PC-9 (cell line): ENCODE measurements around the gene GATA3. TPM values are rescaled to one million over a fixed set of nuclear protein-coding genes. Genes with fewer than 3 reads are reported as not detected.
"Not testable (repeated sequence)": the region's sequence is repeated elsewhere in the genome, so short reads cannot be mapped to it uniquely, and the experiment has no call there.

Experiments
- BruUV-seq: library from RNA; stranded (reverse); fragments of 400-500 nt; replicated peaks from 2 replicates; lab custom pipeline; 2021; lab: Mats Ljungman, UMichigan
- CTCF ChIA-PET: fragments of 300-600 bp; sonication (Branson Sonifier 250); formaldehyde crosslinking; loops from one replicate; lab custom pipeline; 2022; ENCODE audit warnings: antibody characterized with exemption; lab: Charles Lee
- POLR2A ChIA-PET: fragments of 300-600 bp; sonication (Branson Sonifier 250); formaldehyde crosslinking; loops from one replicate; lab custom pipeline; 2022; ENCODE audit warnings: antibody characterized with exemption; ENCODE audit not compliant: unreplicated experiment; lab: Charles Lee
- DNase-seq, 2 experiments: peaks; one replicate each; pipeline versions ENCODE4 v3.0.0 to v3.0.0-alpha.2; 2015 to 2022; ENCODE audit warnings: mixed read lengths in 1 of 2
- H2AFZ ChIP-seq: fragments of 200-600 bp; sonication (generic); 2 replicates; pipeline ENCODE4 v1.8.1; 2017; ENCODE audit warnings: antibody characterized with exemption
- H3F3A ChIP-seq: fragments of 200-600 bp; sonication (generic); 2 replicates; pipeline ENCODE4 v1.8.1; 2017; ENCODE audit warnings: antibody characterized with exemption, mild to moderate bottlenecking, low read depth; ENCODE audit not compliant: insufficient read depth
- H3K27ac ChIP-seq: fragments of 200-600 bp; sonication (generic); 2 replicates; pipeline ENCODE4 v1.6.1; 2016; ENCODE audit warnings: mixed run types
- H3K27me3 ChIP-seq: fragments of 200-600 bp; sonication (generic); 2 replicates; pipeline ENCODE4 v1.6.1; 2016; ENCODE audit warnings: low read depth, mixed run types; ENCODE audit not compliant: insufficient read depth
- H3K36me3 ChIP-seq: fragments of 200-600 bp; sonication (generic); 2 replicates; pipeline ENCODE4 v1.6.1; 2016; ENCODE audit warnings: low read depth, mixed run types
- H3K4me1 ChIP-seq: fragments of 200-600 bp; sonication (generic); replicated peaks from 2 replicates; pipeline ENCODE4 v1.6.1; 2016; ENCODE audit warnings: mixed run types; ENCODE audit not compliant: insufficient read depth
- H3K4me2 ChIP-seq: fragments of 200-600 bp; sonication (generic); 2 replicates; pipeline ENCODE4 v1.6.1; 2017; ENCODE audit warnings: mixed run types
- H3K4me3 ChIP-seq: fragments of 200-600 bp; sonication (generic); 2 replicates; pipeline ENCODE4 v1.6.1; 2016; ENCODE audit warnings: mixed run types
- H3K79me2 ChIP-seq: fragments of 200-600 bp; sonication (generic); 2 replicates; pipeline ENCODE4 v1.6.1; 2017; ENCODE audit warnings: low read depth, mixed run types
- H3K9me2 ChIP-seq: fragments of 200-600 bp; sonication (generic); 2 replicates; pipeline ENCODE4 v1.8.1; 2017; ENCODE audit warnings: mild to moderate bottlenecking; ENCODE audit not compliant: insufficient read depth
- H3K9me3 ChIP-seq: fragments of 200-600 bp; sonication (generic); 2 replicates; pipeline ENCODE4 v1.8.1; 2016; ENCODE audit warnings: low read depth; ENCODE audit not compliant: insufficient read depth
- H4K20me1 ChIP-seq: fragments of 200-600 bp; sonication (generic); 2 replicates; pipeline ENCODE4 v1.8.1; 2017; ENCODE audit not compliant: insufficient read depth
- EZH2 ChIP-seq: fragments of 200-600 bp; sonication (generic); IDR thresholded peaks from 2 replicates; pipeline ENCODE4 v1.8.0; 2017; ENCODE audit warnings: antibody characterized with exemption, low read depth
- intact Hi-C: fragments of 100-400 bp; cut with micrococcal nuclease; formaldehyde crosslinking; loops from one replicate; pipeline ENCODE4 v1.10.0; 2022; ENCODE audit not compliant: unreplicated experiment
- total RNA-seq: library from RNA; stranded (reverse); gene quantifications from 2 replicates; pipeline ENCODE4 v1.2.3, GENCODE V29; 2021
- TF ChIP-seq, protein P1 (sequence below): fragments of 200-600 bp; sonication (generic); conservative IDR thresholded peaks from 2 replicates; pipeline ENCODE4 v1.6.1; 2017; ENCODE audit warnings: mixed run types, antibody characterized with exemption, mild to moderate bottlenecking, moderate library complexity

The GATA3 gene
- total RNA-seq, 1 experiment from 2014 or later: 43.6 TPM

DNA sequence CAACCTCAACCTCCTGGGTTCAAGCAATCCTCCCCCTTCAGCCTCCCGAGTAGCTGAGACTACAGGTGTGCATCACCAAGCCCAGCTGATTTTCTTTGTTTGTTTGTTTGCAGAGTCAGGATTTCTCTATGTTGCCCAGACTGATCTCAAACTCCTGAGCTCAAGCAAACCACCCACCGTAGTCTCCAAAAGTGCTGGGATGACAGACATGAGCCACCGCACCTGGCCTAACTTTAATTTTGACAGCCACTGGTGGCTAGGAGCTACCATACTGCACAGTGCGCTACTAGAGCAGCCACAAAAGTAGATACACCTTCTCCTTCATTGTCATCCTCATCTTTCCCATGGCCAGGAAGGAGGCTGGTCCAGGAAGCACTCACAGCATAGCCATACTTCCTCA, 31.2 kb upstream of the GATA3 start:
- no peaks in the 10 kb centered on the region for H3K4me1 ChIP-seq
- H3K79me2 ChIP-seq: no peaks in the 10 kb centered on the region
- intact Hi-C loops: no loop called here
- H3K27me3 ChIP-seq: no peaks in the 10 kb centered on the region
- H3K27ac ChIP-seq: no peak overlapping the region
- H2AFZ ChIP-seq: no peak overlapping the region
- no peaks in the 10 kb centered on the region for H3F3A ChIP-seq
- DNase-seq: no peak
- no peak overlapping the region for H3K4me3 ChIP-seq
- H3K4me2 ChIP-seq: no peak overlapping the region
- no peaks in the 10 kb centered on the region for H3K9me2 ChIP-seq
- CTCF ChIA-PET: no interaction called here
- no peaks in the 10 kb centered on the region for H3K9me3 ChIP-seq
- BruUV-seq: no TSS peak
- H3K36me3 ChIP-seq: no peaks in the 10 kb centered on the region
- POLR2A ChIA-PET: no interaction called here
- TF ChIP-seq EZH2: no peak
- TF ChIP-seq, protein P1, sequence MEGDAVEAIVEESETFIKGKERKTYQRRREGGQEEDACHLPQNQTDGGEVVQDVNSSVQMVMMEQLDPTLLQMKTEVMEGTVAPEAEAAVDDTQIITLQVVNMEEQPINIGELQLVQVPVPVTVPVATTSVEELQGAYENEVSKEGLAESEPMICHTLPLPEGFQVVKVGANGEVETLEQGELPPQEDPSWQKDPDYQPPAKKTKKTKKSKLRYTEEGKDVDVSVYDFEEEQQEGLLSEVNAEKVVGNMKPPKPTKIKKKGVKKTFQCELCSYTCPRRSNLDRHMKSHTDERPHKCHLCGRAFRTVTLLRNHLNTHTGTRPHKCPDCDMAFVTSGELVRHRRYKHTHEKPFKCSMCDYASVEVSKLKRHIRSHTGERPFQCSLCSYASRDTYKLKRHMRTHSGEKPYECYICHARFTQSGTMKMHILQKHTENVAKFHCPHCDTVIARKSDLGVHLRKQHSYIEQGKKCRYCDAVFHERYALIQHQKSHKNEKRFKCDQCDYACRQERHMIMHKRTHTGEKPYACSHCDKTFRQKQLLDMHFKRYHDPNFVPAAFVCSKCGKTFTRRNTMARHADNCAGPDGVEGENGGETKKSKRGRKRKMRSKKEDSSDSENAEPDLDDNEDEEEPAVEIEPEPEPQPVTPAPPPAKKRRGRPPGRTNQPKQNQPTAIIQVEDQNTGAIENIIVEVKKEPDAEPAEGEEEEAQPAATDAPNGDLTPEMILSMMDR: no peak
- H4K20me1 ChIP-seq: no peaks in the 10 kb centered on the region

DNA sequence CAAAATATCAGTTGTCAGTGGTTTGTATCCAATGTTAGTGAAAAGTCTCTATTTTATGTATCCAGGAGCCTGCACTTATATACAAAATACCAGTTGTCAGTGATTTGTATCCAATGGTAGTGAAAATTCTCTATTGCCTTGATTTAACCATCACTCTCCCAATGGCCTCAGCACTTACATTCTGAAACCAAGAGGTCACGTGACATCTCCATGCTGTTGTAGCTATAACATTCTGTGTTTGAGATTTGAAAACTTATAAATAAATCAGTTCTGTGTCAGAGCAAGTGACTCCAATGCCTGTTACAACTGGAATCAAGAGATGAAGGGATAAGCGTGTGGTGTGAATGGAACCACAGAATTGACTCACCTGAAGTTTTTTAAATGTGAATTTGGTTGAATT, 30.6 kb upstream of the GATA3 start:
- TF ChIP-seq, protein P1: no peak
- TF ChIP-seq EZH2: no peak
- Histone ChIP-seq H3K79me2 (no peaks in the 10 kb centered on the region), H3K4me1 (no peaks in the 10 kb centered on the region), H3K4me2 (no peak overlapping the region), H3K27me3 (no peaks in the 10 kb centered on the region), H3K4me3 (no peak overlapping the region), H3K36me3 (no peaks in the 10 kb centered on the region), H3F3A (no peaks in the 10 kb centered on the region), H3K9me3 (no peaks in the 10 kb centered on the region), H3K9me2 (no peaks in the 10 kb centered on the region), H3K27ac (no peak overlapping the region), H2AFZ (no peak overlapping the region), H4K20me1 (no peaks in the 10 kb centered on the region)
- ChIA-PET POLR2A (no interaction called here), CTCF (no interaction called here)
- intact Hi-C loops: no loop called here
- DNase-seq: no peak
- no TSS peak for BruUV-seq

DNA sequence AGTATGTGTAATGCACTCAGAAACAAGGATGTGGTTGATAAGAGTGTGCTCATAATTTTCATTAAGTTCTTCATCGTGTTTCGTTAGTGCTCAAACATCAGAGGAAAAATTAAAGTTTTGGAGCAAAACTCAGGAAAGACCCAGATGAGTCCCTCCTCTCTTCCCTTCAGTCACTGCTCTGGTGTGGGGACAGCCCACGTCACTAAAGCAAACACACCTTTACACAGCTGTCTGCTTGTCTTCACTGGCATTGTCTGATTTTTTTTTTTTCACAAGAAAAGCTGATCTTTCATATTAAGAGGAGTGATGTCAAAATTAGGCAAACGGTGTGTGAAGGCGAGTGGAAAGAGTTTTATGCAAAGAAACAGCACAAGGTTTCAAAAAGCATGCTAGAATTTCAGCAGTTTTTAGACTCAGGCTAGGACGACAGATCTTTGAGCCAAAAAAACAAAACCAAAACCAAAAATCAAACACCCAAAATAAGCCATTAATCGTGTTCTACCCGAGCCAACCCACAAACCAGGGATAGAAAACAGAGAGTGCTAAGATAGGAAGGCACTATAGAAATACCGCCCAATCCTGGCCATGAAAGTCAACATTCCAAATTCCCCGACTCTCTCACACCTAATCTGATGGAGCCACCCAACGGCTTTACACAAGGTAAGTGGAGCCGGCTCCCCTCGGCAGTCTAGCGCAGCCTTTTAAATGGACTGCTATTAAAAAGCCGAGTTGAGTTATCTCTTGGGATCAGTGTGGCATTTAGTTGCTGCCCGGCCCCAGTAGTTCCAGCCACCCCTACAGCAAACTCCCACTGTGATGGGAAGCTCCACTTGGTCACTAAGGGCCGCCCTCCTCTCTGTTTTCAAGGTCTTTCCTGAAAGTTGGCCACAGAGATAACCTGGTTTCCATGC, 27.9 kb upstream of the GATA3 start:
- BruUV-seq: no TSS peak
- Histone ChIP-seq H3K36me3 (no peaks in the 10 kb centered on the region), H3K9me2 (no peaks in the 10 kb centered on the region), H3K4me2 (no peak overlapping the region), H3K4me1 (no peaks in the 10 kb centered on the region), H3F3A (no peaks in the 10 kb centered on the region), H4K20me1 (no peaks in the 10 kb centered on the region), H3K79me2 (no peaks in the 10 kb centered on the region), H2AFZ (no peak overlapping the region), H3K9me3 (no peaks in the 10 kb centered on the region), H3K4me3 (no peak overlapping the region), H3K27ac (no peak overlapping the region), H3K27me3 (no peaks in the 10 kb centered on the region)
- TF ChIP-seq EZH2: no peak
- TF ChIP-seq, protein P1: no peak
- intact Hi-C loops: no loop called here
- DNase-seq: no peak
- POLR2A ChIA-PET: no interaction called here
- CTCF ChIA-PET: interaction anchor here (0.6 kb wide), 2 partner anchors 205 to 700 kb away, joined by 4 to 7 read pairs; no protein-coding TSS in a partner anchor

DNA sequence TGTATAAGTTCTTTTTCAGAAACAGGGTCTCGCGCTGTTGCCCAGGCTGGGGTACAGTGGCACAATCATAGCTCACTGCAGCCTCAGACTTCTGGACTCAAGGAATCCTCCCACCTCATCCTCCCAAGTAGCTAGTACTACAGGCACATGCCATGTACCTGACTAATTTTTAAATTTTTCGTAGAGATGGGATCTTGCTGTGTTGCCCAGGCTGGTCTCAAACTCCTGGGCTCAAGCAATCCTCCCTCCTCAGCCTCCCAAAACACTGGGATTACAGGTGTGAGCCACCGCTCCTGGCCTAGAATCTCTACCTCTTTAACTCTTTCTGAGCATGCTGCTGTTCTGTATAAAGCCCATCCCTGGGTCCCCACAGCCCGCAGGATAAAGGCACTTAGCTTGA, 23.3 kb upstream of the GATA3 start:
- BruUV-seq, H3K9me3 ChIP-seq, H3K79me2 ChIP-seq, H3K4me1 ChIP-seq, H2AFZ ChIP-seq, H4K20me1 ChIP-seq, intact Hi-C loops, H3K36me3 ChIP-seq, H3K4me3 ChIP-seq, DNase-seq, H3K27ac ChIP-seq, POLR2A ChIA-PET, CTCF ChIA-PET, H3F3A ChIP-seq, H3K27me3 ChIP-seq, H3K9me2 ChIP-seq, H3K4me2 ChIP-seq: not testable (repeated sequence)
